Measurements from ENCODE around the gene CALHM2.

GRCh38 chr10:103416436-103417147 lies 35.6 kb downstream of the CALHM2 start:
- no peak for TF ChIP-seq POLR2A (IDR thresholded peaks at IDR 0.05; ENCODE audit: low read depth, low read length)
- TF ChIP-seq POLR2AphosphoS5 (IDR thresholded peaks at IDR 0.05; ENCODE audit: low read depth, low read length), result no peak

Data from GM12891 (cell line).